SKM-1 treated with dmso at 0.1 percent for 144 hours (cell line): Measurements from ENCODE around the gene FOXO6.

Experiments
- DNase-seq: peaks from one replicate; lab custom pipeline; 2025; ENCODE audit not compliant: unreplicated experiment; lab: John Stamatoyannopoulos, UW

The FOXO6 gene

GRCh38 chr1:41382480-41383090, 21.4 kb downstream of the FOXO6 start:
- DNase-seq = no peak

- DNase-seq = no peak
These were observed 22.0 kb downstream of the FOXO6 start for GRCh38 chr1:41383094-41383852.

GRCh38 chr1:41384579-41384978, 23.3 kb downstream of the FOXO6 start:
- no peak for DNase-seq

GRCh38 chr1:41385398-41386195, 24.4 kb downstream of the FOXO6 start:
- DNase-seq = no peak

GRCh38 chr1:41386196-41386663, 25.0 kb downstream of the FOXO6 start:
- DNase-seq = no peak

GRCh38 chr1:41387667-41388091, 26.4 kb downstream of the FOXO6 start:
- DNase-seq = no peak

GRCh38 chr1:41388510-41388909, 27.3 kb downstream of the FOXO6 start:
- no peak for DNase-seq

- no peak for DNase-seq
These were observed 27.8 kb downstream of the FOXO6 start for GRCh38 chr1:41389009-41389408.

GRCh38 chr1:41390166-41390565, 28.9 kb downstream of the FOXO6 start:
- DNase-seq = no peak

GRCh38 chr1:41390573-41390972, 29.3 kb downstream of the FOXO6 start:
- DNase-seq = no peak

- DNase-seq = no peak
These were observed 30.7 kb downstream of the FOXO6 start for GRCh38 chr1:41391834-41392527.

GRCh38 chr1:41392528-41392924, 31.3 kb downstream of the FOXO6 start:
- no peak for DNase-seq

GRCh38 chr1:41393716-41394368, 32.6 kb downstream of the FOXO6 start:
- DNase-seq = no peak

- no peak for DNase-seq
These were observed 33.1 kb downstream of the FOXO6 start for GRCh38 chr1:41394369-41394744.

GRCh38 chr1:41394959-41395956, 34.0 kb downstream of the FOXO6 start:
- no peak for DNase-seq

- DNase-seq = no peak
These were observed 34.9 kb downstream of the FOXO6 start for GRCh38 chr1:41396084-41396483.

- DNase-seq = no peak
These were observed 35.8 kb downstream of the FOXO6 start for GRCh38 chr1:41397020-41397419.

- no peak for DNase-seq
These were observed 36.6 kb downstream of the FOXO6 start for GRCh38 chr1:41397753-41398330.

- DNase-seq = no peak
These were observed 38.0 kb downstream of the FOXO6 start for GRCh38 chr1:41399145-41399795.
